ENCODE measurements around the gene TBC1D16. TPM values are rescaled to one million over a fixed set of nuclear protein-coding genes. Genes with fewer than 3 reads are reported as not detected.

The TBC1D16 gene
- total RNA-seq, 1 donor from 2014 or later, result 24.7 TPM

GRCh38 chr17:79905832-79906231 lies 129.8 kb downstream of the TBC1D16 start:
- DNase-seq (no peak), ATAC-seq (no peak)
- no peaks in the 10 kb centered on the region for H3K4me1 ChIP-seq
- no peak overlapping the region for H3K27ac ChIP-seq
- H3K36me3 ChIP-seq, result no peaks in the 10 kb centered on the region
- TF ChIP-seq, protein P1, sequence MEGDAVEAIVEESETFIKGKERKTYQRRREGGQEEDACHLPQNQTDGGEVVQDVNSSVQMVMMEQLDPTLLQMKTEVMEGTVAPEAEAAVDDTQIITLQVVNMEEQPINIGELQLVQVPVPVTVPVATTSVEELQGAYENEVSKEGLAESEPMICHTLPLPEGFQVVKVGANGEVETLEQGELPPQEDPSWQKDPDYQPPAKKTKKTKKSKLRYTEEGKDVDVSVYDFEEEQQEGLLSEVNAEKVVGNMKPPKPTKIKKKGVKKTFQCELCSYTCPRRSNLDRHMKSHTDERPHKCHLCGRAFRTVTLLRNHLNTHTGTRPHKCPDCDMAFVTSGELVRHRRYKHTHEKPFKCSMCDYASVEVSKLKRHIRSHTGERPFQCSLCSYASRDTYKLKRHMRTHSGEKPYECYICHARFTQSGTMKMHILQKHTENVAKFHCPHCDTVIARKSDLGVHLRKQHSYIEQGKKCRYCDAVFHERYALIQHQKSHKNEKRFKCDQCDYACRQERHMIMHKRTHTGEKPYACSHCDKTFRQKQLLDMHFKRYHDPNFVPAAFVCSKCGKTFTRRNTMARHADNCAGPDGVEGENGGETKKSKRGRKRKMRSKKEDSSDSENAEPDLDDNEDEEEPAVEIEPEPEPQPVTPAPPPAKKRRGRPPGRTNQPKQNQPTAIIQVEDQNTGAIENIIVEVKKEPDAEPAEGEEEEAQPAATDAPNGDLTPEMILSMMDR (IDR thresholded peaks at IDR 0.05), result no peak
- no peak overlapping the region for H3K4me3 ChIP-seq
- no peaks in the 10 kb centered on the region for H3K27me3 ChIP-seq (ENCODE audit: low read depth)
- intact Hi-C loops (cut with DNase I), result no loop called here
- no peaks in the 10 kb centered on the region for H3K9me3 ChIP-seq

- Histone ChIP-seq H3K27me3 (ENCODE audit: low read depth) (no peaks in the 10 kb centered on the region), H3K4me3 (no peak overlapping the region), H3K9me3 (no peaks in the 10 kb centered on the region), H3K27ac (no peak overlapping the region), H3K4me1 (no peaks in the 10 kb centered on the region), H3K36me3 (no peaks in the 10 kb centered on the region)
- intact Hi-C loops (cut with DNase I), result no loop called here
- TF ChIP-seq, protein P1 (IDR thresholded peaks at IDR 0.05), result no peak
- no peak for DNase-seq
- ATAC-seq, result no peak
These were observed 130.8 kb downstream of the TBC1D16 start for GRCh38 chr17:79904865-79905264.

DNA sequence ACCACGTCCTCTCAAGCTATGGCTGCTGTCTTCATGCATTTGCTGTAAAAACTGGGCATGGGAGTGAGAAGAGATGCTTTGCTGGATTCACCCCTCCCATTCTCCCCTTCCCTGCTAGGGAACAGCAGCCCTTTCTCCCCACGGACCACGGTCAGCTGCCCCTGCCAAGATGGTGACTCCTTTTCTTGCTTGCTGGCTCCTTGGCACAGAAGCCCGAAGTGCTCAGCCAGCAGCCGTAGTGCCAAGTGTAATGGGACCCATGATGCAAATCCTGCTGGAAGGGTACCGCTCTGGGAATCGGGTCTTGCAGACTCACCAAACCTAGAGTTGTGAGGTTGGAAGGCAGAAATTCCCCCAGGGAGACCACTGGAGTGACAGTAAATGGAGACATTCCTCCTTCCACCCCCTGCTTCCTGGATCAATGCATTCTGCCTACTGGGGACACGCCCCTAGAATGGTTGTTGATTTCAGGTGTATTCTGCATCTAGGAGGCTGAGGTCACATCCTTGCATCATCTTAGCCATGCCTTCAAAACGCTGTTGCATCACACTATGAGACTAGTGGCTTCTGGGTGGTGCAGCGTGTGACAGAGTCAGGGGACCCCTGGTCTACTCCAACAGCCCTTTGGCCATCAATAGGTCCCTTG lies 133.4 kb downstream of the TBC1D16 start:
- H3K9me3 ChIP-seq, result no peaks in the 10 kb centered on the region
- intact Hi-C loops (cut with DNase I), result no loop called here
- no peak for DNase-seq

DNA sequence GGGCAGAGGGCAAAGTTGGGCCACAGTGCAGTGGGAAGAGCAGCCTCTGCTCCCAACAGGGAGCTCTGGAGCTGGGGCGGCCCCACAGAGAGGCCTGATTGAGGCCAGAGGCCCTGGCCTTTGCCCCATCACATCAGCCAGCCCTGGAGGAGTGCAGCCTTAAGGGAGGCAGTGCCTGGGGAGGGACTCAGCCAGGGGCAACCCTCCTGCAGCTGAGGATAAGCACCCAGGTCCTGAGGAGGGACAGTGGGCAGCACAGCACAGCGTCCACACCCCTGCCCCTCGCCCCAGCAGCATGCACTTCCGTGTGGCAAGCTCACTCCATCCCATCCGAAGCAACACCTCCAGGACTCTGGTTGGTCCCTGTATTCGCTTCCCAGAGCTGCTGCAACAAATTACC lies 134.5 kb downstream of the TBC1D16 start:
- H3K27me3 ChIP-seq (ENCODE audit: low read depth), result no peaks in the 10 kb centered on the region
- no peaks in the 10 kb centered on the region for H3K4me1 ChIP-seq
- no peak overlapping the region for H3K4me3 ChIP-seq
- DNase-seq (no peak), ATAC-seq (no peak)
- TF ChIP-seq, protein P1 (IDR thresholded peaks at IDR 0.05), result no peak
- intact Hi-C loops (cut with DNase I), result no loop called here
- H3K36me3 ChIP-seq, result no peaks in the 10 kb centered on the region
- H3K9me3 ChIP-seq, result no peaks in the 10 kb centered on the region
- H3K27ac ChIP-seq, result no peak overlapping the region

More for the DNA sequence above, 133.4 kb downstream of the TBC1D16 start:
- TF ChIP-seq, protein P1 (IDR thresholded peaks at IDR 0.05), result no peak
- H3K4me3 ChIP-seq, result no peak overlapping the region
- ATAC-seq, result no peak
- H3K27ac ChIP-seq, result no peak overlapping the region
- H3K36me3 ChIP-seq, result no peaks in the 10 kb centered on the region
- H3K27me3 ChIP-seq (ENCODE audit: low read depth), result no peaks in the 10 kb centered on the region
- no peaks in the 10 kb centered on the region for H3K4me1 ChIP-seq

DNA sequence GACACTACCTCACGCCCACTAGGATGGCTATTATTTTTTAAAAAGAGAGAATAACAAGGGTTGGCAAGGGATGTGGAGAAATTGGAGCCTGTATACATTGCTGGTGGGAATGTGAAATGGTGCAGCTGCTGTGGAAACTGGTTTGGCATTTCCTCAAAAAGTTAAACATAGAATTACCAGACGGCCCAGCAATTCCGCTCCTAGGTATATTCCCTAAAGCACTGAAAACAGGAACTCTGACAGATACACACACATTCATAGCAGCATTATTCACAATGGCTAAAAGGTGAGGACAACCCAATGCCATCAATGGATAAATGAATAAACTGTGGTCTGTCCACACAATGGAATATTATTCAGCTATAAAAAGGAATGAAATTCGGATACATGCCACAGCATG lies 136.1 kb downstream of the TBC1D16 start:
- Histone ChIP-seq H3K27me3 (ENCODE audit: low read depth) (no peaks in the 10 kb centered on the region), H3K4me3 (no peak overlapping the region), H3K9me3 (no peaks in the 10 kb centered on the region), H3K4me1 (no peaks in the 10 kb centered on the region), H3K36me3 (no peaks in the 10 kb centered on the region), H3K27ac (no peak overlapping the region)
- intact Hi-C loops (cut with DNase I), result no loop called here
- TF ChIP-seq, protein P1 (IDR thresholded peaks at IDR 0.05), result no peak
- no peak for DNase-seq
- ATAC-seq, result no peak

Data from lower lobe of right lung (tissue), 2 donors.